Inferior parietal cortex (tissue), 1 donor: ENCODE results near the gene ELFN2.
"Not testable (repeated sequence)": the region's sequence is repeated elsewhere in the genome, so short reads cannot be mapped to it uniquely, and the experiment has no call there.

Experiments
- DNase-seq: peaks from one replicate; pipeline ENCODE4 v3.0.0-alpha.2; 2016; ENCODE audit errors: extremely low spot score

Gene ELFN2

GRCh38 chr22:37427135-37427710 lies at the start of gene ELFN2:
ELFN2 (minus strand) TSS chr22:37427479; CDS start chr22:37375534, 51,945 bp downstream.
- DNase-seq = no peak

GRCh38 chr22:37476389-37477329 lies 49.4 kb upstream of the ELFN2 start:
- no peak for DNase-seq

GRCh38 chr22:37474447-37475090 lies 47.3 kb upstream of the ELFN2 start:
- no peak for DNase-seq

- no peak for DNase-seq
Measured at GRCh38 chr22:37473437-37473946, 46.2 kb upstream of the ELFN2 start.

GRCh38 chr22:37472418-37473006 lies 45.2 kb upstream of the ELFN2 start:
- no peak for DNase-seq

GRCh38 chr22:37471727-37472417 lies 44.6 kb upstream of the ELFN2 start:
- DNase-seq = no peak

- DNase-seq = no peak
Measured at GRCh38 chr22:37470087-37470445, 42.8 kb upstream of the ELFN2 start.

- DNase-seq = no peak
Measured at GRCh38 chr22:37469416-37470086, 42.3 kb upstream of the ELFN2 start.

- DNase-seq = not testable (repeated sequence)
Measured at GRCh38 chr22:37468201-37468695, 41.0 kb upstream of the ELFN2 start.

GRCh38 chr22:37467391-37467955 lies 40.2 kb upstream of the ELFN2 start:
- DNase-seq = no peak

GRCh38 chr22:37464181-37464580 lies 36.9 kb upstream of the ELFN2 start:
- DNase-seq = no peak

- no peak for DNase-seq
Measured at GRCh38 chr22:37462983-37463382, 35.7 kb upstream of the ELFN2 start.

- no peak for DNase-seq
Measured at GRCh38 chr22:37462436-37462835, 35.2 kb upstream of the ELFN2 start.

GRCh38 chr22:37461961-37462360 lies 34.7 kb upstream of the ELFN2 start:
- no peak for DNase-seq

- no peak for DNase-seq
Measured at GRCh38 chr22:37460684-37461083, 33.4 kb upstream of the ELFN2 start.

GRCh38 chr22:37459206-37459605 lies 31.9 kb upstream of the ELFN2 start:
- no peak for DNase-seq

GRCh38 chr22:37457093-37457893 lies 30.0 kb upstream of the ELFN2 start:
- DNase-seq = peak; percentile 73

- DNase-seq = no peak
Measured at GRCh38 chr22:37456346-37456745, 29.1 kb upstream of the ELFN2 start.

GRCh38 chr22:37455896-37456295 lies 28.6 kb upstream of the ELFN2 start:
- DNase-seq = no peak
